Mesenteric fat pad (tissue), 1 donor: ENCODE measurements around the gene CSNK1G3. TPM values are rescaled to one million over a fixed set of nuclear protein-coding genes. Genes with fewer than 3 reads are reported as not detected.
"Not testable (repeated sequence)": the region's sequence is repeated elsewhere in the genome, so short reads cannot be mapped to it uniquely, and the experiment has no call there.

Experiments used
- DNase-seq: peaks from one replicate; pipeline ENCODE4 v3.0.0-alpha.2; 2020; ENCODE audit warnings: low spot score
- long read RNA-seq: library from polyadenylated mRNA; unstranded; transcript quantifications from one replicate; pipeline ENCODE4 v2.0.0, GENCODE V29; 2020
- total RNA-seq: library from RNA; stranded (reverse); fragmentation: NEBNext Ultra II Directional; extraction: Animal tissue kit (Norgen Biotek cat#: 25700); gene quantifications from one replicate; pipeline ENCODE4 v1.2.1, GENCODE V29; 2021
- donor health status: DM: yes; HTN: yes; CAD: no.

Gene CSNK1G3
- total RNA-seq = 39.8 TPM
- long read RNA-seq, partial matches to known transcripts = 2 of 11 reads
- long read RNA-seq, other reads (novel, unspliced or antisense) = 8 of 11 reads

DNA sequence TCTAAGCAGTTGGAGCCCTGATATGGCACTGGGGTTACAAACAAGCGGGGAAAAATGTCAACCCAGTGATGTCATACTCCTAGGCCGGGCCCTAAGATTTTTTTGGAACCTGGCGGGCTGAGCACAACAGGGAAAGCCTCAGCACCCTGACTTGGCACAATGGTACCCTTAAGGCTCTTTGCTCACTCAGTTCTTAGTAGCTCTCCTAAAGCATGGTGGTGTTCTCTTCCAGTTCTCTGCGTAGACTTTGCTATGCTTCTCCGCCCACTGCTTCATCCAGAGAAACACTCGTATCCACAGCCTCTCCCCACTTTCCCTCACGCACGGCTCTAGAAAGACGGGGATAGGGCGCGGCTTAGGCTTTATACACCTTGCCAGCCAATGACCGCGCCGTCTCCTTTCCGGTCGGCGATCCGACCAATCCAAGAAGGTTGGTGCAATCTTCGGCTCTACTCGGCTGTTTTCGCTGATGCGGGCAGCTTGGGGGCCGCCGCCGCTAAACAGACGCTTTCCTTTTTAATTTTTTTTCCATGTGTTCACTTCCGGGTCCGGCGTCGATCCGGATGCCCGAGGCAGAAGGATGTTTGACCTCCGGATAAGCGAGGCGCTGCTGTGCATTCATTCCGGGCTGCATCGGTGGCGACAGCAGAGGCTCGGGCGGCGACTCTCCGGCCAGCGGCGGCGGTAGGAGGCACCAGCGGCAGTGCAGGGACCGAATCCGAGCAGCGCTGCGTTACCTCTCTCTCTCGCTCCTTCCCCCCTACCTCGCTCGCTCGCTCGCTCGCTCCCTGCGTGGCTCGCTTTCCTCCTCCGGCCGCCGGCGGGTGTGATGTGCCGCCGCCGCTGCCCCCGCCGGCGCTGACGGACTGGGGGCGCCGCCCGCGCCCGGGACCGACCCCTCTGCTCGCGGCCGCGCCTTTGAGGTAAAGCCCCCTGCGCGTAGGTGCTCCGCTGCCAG, at the start of gene CSNK1G3:
Gene CSNK1G3 (plus strand): TSS at position 530 of the 958 bp plus-strand sequence. CDS start 33,487 bp downstream, outside the sequence.
- DNase-seq = peak; percentile 97

DNA sequence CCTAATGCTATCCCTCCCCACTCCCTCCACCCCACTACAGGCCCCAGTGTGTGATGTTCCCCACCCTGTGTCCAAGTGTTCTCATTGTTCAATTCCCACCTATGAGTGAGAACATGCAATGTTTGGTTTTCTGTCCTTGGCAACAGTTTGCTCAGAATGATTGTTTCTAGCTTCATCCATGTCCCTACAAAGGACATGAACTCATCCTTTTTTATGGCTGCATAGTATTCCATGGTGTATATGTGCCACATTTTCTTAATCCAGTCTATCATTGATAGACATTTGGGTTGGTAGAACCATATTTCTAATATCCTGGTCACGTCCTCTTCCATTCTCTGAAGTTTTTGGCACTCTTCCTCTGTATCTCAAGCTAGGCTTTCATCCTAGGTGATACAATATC, 45.1 kb upstream of the CSNK1G3 start:
- not testable (repeated sequence) for DNase-seq

DNA sequence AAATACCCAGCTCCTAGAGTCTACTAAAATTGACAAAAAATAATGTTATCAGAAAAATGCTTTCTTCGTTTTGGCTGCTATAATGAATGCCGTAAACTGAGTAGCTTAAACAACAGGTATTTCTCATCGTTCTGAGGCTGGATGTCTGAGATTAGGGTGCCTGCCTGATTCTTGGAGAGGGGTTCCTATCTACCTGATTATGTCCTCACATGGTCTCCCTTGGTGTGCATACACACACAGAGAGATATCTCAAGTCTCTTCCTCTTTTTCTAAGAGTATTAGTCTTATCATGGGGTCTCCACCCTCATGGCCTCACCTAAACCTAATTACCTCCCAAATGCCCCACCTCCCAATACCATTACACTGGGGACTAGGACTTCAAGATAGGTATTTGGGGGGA, 40.6 kb upstream of the CSNK1G3 start:
- DNase-seq = no peak

DNA sequence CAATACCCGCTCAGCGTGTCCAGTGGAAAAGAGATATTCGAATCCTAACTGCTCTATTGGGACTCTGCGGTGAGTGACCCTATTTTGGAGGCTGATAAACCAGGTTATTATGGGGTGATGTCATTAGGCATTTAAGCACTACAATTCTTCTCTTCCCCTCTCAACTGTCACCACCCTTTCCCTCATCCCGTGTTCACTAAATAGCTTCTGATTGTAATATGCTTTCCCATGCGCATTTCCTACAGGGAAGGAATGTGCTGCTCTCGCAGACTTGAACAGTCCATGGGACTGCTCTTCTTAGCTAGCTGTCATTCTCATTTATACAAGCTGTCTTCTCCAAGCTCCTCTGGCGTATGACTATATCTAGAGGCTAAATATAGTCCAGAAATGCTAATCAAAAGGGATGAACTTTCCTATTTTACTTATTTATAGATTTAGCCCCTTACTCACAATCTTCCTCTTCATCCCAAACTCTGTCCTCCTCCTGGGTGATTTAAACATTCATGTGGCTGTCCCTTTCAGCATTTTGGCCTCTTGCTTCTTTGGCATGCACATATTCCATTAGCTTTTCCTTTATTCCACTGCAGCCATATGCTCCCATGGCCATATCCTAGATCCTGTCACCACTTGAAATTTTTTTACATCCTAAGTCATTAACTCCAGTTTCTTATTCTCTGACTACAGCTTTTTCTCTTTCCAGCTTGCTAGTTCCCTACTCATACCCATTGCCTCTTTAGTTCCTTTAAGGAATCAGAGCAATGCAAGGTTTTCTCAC, 39.6 kb upstream of the CSNK1G3 start:
- DNase-seq = no peak

DNA sequence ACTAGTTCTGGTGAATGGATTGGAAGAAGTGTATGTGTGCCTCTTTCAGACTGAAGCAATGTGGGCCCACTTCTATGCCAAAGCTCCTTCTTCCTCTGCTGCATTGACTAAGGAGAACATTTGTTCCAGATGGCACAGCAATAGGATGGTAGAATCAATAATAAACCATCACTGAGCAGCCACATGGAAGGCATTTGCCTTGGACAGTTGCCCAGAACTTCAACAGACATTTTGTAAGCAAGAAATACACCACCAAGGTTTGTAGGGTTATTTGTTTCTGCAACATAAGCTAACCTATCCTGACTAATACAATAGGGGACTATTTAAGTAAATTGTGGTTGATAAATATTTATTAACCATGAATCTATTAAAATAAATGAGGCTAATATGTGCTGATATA, 37.7 kb upstream of the CSNK1G3 start:
- no peak for DNase-seq

DNA sequence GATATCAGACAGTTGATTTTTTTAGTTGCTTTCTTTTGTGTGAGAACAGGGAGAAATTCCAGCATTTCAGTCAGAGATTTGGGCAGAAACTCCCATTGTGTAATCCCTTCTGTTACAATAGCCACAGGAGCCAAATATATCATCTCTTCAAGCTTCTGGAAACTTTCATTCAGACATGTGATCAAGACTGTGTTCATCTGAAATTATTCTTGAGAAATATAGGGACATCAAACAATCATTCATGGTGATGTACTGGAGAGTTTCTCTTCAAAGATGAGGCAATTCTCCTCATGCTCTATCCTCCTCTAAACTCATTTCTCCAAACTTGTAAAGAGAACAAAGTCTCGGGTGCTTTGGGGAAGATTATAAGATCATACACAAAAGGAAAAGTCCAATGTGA, 35.2 kb upstream of the CSNK1G3 start:
- DNase-seq = no peak

DNA sequence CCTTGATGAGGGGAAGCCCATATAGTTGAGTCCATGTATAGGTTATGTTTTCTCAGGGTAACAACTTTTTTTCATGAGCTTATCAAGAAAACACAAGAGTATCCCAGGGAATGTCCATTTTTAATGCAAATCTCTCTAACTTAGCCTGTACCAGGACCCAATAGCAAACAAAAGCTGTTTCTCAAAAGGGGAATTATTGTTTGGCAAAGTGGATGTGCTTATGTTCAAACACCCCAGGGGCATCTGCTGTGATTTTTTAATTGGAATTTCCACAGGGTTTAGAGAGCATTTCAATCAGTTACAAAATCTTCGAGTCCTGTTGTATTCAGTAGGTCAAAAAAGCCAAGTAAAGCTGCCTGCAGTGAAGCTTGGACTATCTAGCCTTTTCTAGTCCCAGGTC, 33.4 kb upstream of the CSNK1G3 start:
- DNase-seq = no peak

DNA sequence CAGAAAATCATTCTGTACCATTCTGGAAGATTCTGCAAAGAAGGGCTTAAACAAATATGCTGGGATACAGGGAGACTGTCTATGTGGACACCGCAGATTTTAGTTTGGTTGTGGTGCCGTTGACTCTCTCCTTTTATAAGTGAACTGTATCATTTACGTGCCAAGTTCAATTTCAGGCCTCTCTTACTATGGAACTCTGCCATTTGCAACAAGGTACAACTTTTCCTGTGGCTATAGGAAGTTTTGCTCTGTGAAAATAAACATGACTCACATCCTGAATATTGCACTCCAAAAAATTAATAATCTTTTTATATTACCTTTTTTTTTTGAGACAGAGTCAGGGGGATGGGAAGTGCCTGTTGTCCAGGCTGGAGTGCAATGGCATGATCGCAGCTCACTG, 29.7 kb upstream of the CSNK1G3 start:
- no peak for DNase-seq

DNA sequence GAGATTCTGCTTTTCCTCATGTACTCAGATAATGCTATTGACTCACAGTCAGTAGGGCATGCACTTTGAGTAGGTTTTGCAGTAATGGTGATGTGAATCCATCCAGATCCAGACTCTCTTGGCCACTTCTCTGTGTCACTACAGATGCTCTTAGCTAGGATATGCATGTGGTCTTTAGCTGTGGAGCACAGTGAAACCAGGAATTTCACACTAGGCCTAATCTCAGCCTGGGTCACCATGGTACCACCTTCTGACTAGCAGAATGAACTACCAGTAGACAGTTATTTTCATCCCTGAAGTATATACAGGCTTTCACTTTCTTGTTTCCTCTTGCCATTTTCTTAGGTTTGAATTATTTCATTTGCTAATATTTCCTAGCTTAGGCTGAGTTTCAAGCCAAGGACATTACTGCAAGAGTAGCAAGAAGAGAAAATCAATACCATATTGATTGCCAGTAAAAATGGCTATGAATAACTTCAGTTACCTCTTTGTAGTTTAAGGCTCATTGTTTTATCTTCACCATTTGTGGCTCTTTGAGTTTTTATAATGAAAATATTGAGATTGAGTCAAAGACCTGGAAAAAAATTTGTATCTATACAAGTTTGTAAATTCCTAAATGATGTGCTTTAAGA, 28.4 kb upstream of the CSNK1G3 start:
- no peak for DNase-seq

DNA sequence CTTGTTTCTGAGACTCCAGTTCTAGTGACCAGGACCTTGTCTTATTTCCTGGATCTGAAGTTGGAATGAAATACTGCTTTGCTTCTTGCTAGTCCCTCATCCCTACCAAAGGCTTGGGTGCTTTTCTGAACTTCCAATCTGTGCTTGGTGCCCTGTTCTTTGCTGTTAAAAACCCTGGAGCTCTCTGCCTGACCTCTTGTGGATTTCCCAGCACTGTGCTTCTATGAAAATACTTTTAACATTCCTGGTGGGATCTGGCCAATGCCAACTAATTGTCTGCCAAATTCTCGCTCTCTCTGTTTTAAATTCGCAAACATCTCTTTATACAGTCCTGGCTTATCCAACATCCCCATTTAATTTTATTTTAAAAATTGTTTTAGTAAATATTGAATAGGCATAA, 26.7 kb upstream of the CSNK1G3 start:
- DNase-seq = no peak

DNA sequence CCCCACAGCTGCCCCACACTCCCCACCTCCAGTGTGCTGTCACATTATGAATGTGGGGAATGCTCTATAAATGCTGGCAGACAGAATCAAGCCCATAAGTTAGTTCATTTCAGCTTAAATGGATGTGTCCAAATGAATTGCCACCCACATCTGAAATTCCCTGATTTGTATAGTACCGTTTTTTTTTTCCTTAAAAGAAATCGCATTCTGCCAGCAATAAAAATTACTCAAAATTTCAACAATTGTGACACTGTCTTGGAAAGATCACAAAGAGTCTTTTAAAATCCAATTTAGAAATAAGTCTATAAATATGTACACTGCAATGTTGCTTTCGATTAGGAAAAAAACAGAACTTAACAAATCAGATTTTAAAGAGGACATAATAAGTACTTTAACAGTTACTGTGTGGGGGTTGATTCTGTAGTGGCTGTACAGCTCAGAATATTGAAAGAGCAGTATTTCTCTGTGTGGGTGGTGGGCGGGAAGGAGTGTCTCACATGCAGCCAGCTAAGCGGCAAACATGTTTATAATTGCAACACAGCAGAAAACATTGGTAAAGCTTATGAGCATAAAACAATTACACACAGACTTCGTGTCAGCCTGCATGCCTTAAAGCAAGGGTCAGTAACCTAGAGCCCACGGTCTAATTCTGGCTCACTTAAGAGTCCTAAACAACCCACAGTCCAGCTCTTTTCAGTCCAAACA, 24.9 kb upstream of the CSNK1G3 start:
- no peak for DNase-seq

DNA sequence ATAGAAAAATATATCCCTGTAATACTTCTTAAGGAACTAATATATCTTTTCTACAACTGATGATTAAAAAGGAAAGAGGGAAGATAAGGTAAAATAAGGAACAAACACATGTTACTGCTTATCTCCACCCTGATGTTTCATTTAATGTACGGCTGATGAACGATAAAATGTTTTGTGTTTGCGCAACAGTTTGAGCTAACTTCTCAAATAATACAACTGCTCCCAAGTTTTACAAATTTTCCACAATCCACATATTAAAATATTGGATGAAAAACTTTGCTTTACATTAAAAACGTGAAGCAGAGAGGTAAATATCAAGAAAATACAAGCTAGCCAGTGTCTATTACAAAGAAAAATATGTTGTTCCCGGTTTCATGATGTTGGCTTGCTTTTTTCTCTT, 21.0 kb upstream of the CSNK1G3 start:
- no peak for DNase-seq

DNA sequence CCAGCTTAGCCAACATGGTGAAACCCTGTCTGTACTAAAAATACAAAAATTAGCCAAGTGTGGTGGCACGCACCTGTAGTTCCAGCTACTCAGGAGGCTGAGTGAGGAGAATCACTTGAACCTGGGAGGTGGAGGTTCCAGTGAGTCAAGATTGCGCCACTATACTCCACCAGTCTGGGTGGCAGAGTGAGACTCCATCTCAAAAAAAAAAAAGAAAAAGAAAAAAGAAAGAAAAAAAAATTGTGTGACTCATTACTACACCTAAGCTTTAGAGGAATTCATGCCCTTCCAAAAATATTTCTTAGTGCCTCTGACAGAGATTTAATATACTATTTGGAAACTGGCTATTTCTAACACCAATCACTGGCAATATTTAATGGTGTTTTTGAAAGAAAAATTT, 16.8 kb upstream of the CSNK1G3 start:
- not testable (repeated sequence) for DNase-seq

DNA sequence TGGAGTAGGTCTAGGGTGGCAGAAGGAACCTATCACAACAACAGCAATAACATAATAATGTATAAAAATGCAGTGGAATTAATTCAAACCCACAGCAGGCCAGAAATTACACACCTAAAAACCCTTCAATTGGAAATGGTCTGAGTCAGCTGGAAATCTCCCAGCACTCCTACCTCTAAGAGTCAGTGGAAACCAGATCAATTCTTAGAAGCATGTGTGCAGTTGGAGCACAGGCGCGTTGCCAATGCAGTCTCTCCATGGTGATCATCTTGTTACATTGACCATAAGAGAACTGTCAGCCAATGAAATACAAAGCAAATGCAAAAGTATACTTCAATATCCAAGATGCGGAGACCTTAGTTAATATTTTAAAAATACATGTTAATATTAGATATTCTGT, 15.1 kb upstream of the CSNK1G3 start:
- no peak for DNase-seq

DNA sequence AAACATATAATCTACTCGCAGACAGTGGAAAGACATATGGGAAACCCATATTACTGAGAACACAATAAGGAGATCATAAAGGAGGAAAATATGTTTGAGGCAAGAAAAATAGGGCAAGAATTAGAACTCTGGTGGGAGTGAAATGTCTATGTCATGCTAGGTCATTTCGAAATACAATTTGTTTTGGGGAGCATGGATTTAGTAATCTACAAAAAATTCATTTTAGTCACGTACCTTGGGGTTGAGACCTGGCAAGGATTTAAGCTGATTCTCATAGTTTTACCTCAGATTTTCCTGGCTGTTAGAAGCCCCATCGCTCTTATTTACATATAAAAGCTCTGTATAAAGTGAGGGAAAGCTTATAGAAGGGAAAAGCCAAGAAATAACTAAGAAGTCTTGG, 11.5 kb upstream of the CSNK1G3 start:
- no peak for DNase-seq

DNA sequence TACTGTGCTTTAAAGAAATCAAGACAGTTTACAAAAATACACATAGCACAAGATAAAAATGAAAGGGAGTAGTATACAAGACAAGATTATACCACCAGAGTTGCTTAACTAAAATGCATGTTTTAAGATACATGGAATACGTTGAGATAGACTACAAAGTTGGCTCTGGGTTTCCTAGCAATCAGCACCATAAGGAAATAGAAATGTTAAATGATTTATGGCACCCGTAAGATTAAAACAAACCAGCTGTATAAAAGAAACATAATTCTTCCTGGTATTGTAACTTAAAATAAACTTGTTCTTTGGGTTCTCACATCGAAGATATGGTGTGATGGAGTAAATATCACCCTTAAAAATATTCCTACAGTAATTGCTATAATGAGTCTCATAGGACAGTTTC, 9.9 kb upstream of the CSNK1G3 start:
- no peak for DNase-seq

DNA sequence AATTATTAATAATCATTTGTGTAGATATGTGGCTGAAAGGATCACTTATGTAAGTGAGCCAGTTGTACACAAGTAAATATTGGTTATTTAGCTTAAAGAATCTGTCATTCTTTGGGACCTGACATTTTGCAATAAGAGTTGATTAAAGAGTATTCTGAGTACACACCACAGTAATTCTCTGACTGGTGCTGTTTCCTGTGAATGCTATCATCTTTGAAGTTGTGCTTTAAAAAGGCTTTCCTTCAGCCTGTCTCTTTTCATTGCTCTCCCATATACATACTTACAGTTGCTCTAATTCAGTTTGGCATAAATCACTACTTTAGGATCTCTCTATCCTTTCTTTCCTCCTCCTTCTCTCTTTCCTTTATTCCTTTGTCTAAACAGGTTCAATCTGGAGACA, 8.7 kb upstream of the CSNK1G3 start:
- DNase-seq = no peak

DNA sequence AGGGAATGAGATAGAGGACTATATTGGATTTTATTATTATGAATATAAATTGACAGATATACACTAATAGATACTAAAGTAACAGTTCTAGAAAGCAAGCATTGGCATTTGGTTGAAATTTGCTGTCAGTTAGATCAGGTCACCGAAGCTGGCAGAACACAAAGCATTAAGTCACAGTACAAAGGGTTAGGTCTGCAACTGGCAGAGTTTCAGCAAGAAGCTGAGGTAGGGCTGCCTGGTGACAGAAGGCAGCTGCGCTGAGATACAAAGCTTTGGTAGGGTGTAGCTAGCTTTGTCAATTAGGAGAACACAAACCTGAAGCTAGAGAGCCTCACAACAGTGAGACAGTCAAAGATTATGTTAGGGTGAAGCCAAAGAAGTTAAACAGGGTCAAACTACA, 6.3 kb upstream of the CSNK1G3 start:
- no peak for DNase-seq

DNA sequence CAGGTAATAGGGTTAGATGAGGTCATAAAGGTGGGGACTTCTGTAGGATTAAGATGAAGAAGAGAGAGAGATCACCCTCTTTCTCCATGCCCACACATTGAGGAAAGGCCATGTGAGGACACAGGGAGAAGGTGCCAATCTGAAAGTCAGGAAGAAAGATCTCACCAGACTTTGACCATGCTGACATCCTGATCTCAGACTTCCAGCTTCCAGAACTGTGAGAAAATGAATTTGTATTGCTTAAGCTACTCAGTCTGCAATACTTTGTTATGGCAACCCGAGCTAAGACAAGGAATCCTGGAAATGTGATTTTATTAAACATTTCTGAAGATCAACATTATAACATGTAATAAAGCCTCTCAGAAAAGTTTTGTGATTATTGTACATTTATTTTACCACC, 3.5 kb upstream of the CSNK1G3 start:
- no peak for DNase-seq

DNA sequence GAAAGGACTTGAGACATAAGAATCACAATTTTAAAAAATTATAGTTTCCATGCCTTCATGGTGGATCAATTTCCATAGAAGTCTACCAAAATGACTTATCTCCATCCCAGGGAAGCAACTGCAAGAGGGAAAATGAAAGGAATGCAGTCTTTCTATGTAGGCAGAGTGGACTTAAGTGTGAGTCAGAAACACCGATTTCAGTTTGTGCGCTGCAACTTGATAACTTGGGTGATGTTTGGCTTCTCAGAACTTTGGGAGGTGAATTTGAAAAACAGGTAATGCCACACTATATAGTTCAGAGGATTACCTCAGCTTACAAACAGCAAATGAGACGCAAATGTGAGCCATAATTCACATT, 708 bp upstream of the CSNK1G3 start:
- DNase-seq = no peak
